GM12874 (cell line): Measurements from ENCODE around the gene SLC27A5.

ENCODE experiments used
- TF ChIP-seq, protein P1 (sequence below): IDR thresholded peaks from 2 replicates; pipeline ENCODE4 v1.5.1; 2011; ENCODE audit warnings: low read depth, mild to moderate bottlenecking, control low read depth, low read length, moderate library complexity; ENCODE audit not compliant: insufficient read depth

SLC27A5 gene

DNA sequence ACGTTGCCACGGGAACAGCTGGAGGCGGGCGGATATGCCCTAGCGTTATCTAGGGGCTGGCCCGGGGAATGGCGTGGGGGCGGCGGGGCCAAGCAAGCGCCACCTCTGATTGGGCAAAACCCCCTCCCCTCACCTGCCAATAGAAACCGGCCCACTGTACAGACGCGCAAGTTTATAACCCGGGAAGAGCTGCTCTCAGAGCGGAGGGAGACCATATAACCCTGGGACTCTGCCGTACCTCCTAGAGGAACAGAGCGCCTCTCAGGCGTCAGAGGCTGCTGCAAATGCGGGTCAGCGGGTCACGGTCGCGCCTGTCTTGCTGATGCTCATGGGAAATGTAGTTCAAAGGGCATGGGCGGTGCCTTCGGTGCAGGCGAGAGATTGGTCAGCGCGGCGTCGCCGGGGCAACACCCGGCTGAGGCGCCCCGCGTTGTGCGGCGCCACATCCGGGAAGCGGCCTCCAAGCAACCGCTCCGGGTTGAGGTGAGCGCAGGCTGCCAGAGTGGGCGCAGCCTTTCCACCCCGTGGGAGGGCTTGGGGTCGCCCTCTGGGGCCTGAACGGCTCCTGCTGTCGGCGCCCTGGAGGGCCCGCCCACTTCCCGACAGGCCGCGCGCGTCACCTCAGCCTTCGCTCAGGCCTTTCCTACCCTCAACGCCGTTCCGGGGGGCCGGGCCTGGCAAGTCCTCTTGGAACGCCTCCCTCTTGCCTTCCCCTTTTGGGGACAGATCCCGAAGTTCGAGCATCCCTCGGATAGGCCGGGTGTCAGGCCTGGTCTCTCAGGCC is 35.9 kb downstream of the SLC27A5 start, which contains the start of gene ZNF446:
ZNF446 (plus strand) TSS at position 639 of the 784 bp plus-strand sequence. CDS start 867 bp downstream, outside the sequence.
- TF ChIP-seq, protein P1, sequence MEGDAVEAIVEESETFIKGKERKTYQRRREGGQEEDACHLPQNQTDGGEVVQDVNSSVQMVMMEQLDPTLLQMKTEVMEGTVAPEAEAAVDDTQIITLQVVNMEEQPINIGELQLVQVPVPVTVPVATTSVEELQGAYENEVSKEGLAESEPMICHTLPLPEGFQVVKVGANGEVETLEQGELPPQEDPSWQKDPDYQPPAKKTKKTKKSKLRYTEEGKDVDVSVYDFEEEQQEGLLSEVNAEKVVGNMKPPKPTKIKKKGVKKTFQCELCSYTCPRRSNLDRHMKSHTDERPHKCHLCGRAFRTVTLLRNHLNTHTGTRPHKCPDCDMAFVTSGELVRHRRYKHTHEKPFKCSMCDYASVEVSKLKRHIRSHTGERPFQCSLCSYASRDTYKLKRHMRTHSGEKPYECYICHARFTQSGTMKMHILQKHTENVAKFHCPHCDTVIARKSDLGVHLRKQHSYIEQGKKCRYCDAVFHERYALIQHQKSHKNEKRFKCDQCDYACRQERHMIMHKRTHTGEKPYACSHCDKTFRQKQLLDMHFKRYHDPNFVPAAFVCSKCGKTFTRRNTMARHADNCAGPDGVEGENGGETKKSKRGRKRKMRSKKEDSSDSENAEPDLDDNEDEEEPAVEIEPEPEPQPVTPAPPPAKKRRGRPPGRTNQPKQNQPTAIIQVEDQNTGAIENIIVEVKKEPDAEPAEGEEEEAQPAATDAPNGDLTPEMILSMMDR, result no peak

DNA sequence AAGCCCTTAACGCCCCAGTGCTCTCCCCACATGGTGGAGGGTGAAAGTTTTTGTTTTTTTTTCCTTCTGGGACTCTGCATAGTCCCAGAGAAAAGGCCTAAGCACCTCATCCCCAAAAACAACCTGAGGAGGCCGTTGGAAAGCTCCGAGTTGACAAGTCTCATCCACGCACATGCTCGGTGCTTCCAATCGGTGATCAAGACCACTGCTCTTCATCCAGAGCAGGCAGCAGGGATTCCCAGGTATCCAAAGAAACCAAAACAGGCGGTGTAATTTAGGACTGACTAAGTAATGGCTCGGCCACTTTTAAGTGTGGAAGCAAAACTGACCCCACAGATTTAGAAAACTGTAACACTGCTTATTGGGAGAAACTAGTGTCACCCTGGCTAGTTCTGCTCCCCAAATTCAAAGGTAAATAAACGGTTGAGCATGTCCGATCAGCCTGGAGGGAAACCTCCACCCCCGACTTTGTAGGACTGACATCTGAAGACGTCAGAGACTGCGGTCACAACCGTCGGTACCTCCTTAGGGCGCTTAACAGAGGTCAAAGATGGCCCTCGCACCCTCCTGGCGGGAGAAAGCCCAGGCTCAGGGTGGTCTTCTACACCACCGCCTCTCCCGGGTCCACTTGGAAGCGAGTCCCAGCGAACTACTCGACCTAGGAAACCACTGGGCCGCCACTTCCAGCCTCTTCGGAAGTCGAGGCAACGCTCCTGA is 36.6 kb downstream of the SLC27A5 start:
- TF ChIP-seq, protein P1, result no peak

DNA sequence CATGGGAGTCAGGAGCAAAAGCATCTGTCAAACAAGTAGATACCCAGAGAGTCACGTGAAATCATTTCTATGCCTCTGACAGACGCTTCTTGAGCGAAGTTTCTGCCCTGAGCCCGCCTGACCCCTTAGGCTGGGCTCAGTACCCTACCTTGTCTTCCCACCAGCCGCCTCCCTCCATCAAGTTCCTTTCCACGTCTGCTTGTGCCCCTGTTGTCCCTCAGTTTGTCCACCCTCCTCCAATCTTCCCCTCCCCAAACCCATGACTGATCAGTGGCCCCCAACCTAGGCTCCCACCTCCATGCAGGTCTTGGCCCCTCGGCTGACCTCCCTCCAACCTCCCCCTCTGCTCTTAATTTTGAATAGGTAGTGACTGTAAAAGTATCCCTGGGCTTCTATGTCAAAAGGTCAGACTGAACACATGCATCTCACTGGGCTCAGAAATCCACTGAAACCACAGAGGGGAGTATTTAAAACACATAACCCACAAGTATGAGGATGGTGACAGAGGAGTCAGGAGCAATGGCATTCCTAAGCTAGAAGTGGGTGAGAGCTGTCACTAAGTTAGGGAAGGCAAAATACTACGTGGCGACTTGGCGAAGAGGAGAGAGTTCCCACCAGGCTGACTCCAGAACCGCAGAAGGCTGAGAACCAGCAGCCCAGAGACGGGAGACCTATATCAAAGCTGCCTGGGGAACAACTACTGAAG is 37.3 kb downstream of the SLC27A5 start:
- TF ChIP-seq, protein P1, result no peak

DNA sequence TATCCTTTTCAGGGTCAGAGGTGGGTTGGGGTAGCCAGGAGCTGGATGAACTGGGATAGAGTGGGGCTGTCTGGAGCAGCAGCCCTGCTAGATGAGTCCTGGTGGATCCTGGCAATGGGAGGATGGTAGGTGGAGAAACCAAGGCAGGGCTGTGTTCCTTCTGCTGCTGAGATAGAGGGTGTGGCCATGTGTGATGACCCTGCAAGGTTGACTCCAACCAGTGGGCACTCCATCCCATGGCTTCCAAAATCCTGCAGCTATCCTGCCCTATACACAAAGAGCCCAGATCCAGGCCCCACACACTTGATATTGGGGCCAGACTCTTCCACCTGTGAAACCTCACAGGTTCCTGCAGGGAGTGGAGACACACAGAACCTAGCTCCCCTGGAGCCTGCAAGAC is 38.0 kb downstream of the SLC27A5 start:
- TF ChIP-seq, protein P1, result no peak

DNA sequence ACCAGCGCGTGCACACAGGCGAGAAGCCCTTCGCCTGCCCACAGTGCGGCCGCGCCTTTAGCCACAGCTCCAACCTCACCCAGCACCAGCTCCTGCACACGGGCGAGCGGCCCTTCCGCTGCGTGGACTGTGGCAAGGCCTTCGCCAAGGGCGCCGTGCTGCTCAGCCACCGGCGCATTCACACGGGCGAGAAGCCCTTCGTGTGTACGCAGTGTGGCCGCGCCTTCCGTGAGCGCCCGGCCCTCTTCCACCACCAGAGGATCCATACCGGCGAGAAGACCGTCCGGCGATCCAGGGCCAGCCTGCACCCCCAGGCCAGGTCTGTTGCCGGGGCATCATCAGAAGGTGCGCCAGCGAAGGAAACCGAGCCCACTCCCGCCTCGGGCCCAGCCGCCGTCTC is 40.1 kb downstream of the SLC27A5 start:
- TF ChIP-seq, protein P1, result no peak

DNA sequence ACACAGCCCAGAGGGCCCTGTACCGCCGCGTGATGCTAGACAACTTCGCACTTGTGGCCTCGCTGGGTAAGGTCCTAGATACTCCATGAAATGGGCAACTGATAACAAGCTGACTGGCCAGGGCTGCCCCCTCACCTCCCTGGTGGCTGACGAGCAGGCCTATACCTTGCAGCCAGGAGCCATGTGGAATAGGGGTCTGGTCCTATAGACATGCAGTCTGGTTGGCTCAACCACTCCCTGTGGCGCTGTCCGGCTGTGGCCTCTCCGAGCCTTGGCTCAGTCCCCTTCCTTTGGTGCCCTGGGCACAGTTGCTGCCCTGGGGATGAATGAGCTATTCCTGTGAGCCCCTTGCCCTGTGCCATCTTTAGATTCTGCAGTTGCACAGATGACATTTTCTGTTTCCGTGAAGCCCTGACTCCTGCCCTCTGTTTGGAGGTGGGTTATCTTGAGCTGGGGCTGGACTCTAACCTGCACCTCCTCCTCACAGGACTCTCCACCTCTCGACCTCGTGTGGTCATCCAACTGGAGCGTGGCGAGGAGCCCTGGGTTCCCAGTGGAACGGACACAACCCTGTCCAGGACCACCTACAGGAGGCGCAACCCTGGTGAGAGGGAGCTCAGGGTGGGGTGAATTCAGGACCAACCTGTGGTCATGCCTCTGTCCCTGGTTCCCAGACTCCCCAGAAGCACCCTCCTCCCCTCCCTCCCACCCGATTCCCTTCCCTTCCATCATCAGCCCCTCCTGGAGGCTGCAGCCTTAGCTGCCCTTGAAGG is 42.4 kb downstream of the SLC27A5 start:
- TF ChIP-seq, protein P1, result no peak
